ENCODE measurements around the gene KIF26B. TPM values are rescaled to one million over a fixed set of nuclear protein-coding genes. Genes with fewer than 3 reads are reported as not detected.

Gene KIF26B
- polyA plus RNA-seq, 6 donors from 2014 or later, result 0.01 to 0.04 TPM; not detected in 4

DNA sequence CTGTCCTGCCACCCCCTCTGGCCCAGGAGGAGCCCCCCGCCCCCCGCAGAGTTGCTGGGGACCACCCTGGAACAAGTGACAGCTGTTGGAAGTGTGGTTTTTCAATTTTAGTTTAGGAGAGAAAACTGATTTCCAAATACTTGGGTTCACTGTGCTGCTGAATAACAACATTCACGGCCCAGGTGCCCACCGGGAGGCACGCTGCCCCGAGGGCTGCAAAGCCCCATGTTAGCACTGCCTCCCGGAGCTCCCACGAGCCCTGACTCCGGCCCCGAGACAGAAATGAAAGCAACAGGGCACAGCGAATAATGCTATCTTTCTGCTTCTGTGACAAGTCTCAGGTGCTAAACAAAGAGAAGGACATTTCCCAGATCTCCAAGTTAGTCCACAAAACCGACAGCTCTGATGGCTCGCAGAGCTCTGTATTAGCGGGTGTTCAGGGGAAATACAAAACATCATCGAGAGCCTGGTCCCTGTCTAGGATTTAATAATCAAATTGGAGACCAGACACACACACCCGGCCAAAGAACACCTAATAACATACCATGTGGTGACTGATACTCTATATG, 451.5 kb downstream of the KIF26B start:
- Mint-ChIP-seq H3K9me3 (no peaks in the 10 kb centered on the region), H3K4me1 (peaks cover 0 to 1% (median 0%) of the 10 kb centered on the region in 3 donors)

GRCh38 chr1:245608271-245608670, 453.5 kb downstream of the KIF26B start:
- no peaks in the 10 kb centered on the region for H3K9me3 Mint-ChIP-seq
- ATAC-seq (ENCODE audit: low read depth in 2 of 2), result no peak
- no peak overlapping the region for H3K27ac Mint-ChIP-seq

More for the DNA sequence above, 451.5 kb downstream of the KIF26B start:
- DNase-seq, result no peak
- Mint-ChIP-seq H3K27ac (no peak overlapping the region), H3K36me3 (no peaks in the 10 kb centered on the region), H3K4me3 (no peak overlapping the region), H3K27me3 (peaks cover 9 to 23% (median 23%) of the 10 kb centered on the region in 3 donors)
- no peak for ATAC-seq (ENCODE audit: low read depth in 2 of 2)

DNA sequence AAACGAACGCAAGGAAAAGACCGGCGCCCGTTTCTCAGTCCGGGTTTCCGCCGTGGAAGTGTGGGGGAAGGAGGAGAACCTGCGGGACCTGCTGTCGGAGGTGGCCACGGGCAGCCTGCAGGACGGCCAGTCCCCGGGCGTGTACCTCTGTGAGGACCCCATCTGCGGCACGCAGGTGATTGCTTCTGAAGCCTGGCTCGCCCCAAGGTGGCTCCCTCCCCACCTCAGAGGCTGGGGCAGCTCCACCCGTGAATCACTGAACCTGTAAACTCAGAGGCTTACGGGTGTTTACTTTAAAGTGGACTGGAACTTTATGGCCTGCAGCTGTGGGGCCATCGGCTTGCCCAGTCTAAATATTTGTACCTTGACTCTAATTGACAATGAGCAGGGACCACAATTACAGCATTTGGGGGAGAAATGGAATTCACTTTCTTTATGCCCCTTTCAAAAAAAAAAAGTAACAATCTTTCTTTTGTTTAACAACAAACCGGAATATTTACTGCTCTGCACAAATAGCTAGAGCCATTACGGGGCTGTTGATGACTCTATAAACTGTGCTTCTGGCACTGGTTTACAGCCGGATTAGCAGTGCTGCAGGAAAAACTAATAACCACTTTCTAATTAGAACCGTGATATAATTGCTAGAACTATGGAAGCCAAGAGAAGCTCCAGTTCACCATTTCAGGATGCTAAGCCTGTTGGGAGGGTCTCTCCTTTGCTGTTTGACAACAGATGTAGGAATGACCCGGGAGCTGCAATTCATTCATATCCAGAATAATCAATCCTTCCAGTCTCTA, 454.8 kb downstream of the KIF26B start:
- H3K9me3 Mint-ChIP-seq, result no peaks in the 10 kb centered on the region
- ATAC-seq (ENCODE audit: low read depth in 2 of 2), result no peak
- no peaks in the 10 kb centered on the region for H3K36me3 Mint-ChIP-seq
- no peak overlapping the region for H3K4me3 Mint-ChIP-seq
- no peak overlapping the region for H3K27ac Mint-ChIP-seq
- H3K27me3 Mint-ChIP-seq, result peaks cover 9 to 22% (median 19%) of the 10 kb centered on the region in 3 donors
- DNase-seq, result no peak
- peaks cover 0 to 1% (median 0%) of the 10 kb centered on the region in 3 donors for H3K4me1 Mint-ChIP-seq

More at GRCh38 chr1:245608271-245608670, 453.5 kb downstream of the KIF26B start:
- H3K27me3 Mint-ChIP-seq, result peaks cover 6 to 22% (median 19%) of the 10 kb centered on the region in 3 donors
- no peak for DNase-seq
- H3K4me3 Mint-ChIP-seq, result no peak overlapping the region
- peaks cover 0 to 1% (median 0%) of the 10 kb centered on the region in 3 donors for H3K4me1 Mint-ChIP-seq
- H3K36me3 Mint-ChIP-seq, result no peaks in the 10 kb centered on the region

DNA sequence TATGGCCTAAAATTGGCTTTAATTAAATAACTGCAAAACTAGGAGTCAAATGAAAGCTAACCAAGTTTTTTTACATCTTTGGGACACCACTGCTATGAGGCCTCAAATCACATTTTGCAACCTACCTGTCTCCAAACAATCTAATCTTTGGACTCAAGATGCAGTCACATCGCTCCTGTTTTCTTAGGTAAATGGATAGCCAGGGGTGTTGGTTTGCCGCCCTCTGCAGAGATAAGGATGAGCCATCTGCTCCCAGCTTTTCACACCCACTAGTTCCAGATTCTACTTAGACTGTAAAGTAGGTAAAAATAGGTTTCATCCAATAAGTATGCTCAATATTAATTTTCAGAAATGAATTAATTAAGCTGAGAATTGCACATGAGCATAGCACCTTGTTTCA, 456.5 kb downstream of the KIF26B start:
- H3K4me1 Mint-ChIP-seq, result peaks cover 0 to 1% (median 0%) of the 10 kb centered on the region in 3 donors

DNA sequence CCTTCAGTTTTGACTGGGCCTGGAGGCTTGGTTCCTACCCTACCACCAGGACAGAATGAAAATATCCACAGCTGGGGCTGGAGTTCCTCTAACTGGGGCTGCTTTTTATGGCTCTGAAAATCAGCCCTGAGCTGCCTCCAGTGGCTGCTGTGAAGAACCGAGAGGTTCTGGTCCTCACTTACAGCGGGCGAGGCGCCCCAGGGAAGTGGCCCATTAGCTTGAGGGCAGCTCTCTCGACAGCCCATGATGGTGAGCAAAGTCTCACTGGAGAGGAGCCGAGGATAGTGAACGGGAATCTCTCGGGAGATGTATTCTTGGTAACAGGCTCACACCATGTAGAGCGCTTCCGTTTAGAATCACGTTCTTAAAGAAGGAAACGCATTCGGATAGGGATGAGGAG, 459.7 kb downstream of the KIF26B start:
- Mint-ChIP-seq H3K27ac (no peak overlapping the region), H3K36me3 (no peaks in the 10 kb centered on the region), H3K4me3 (no peak overlapping the region), H3K9me3 (no peaks in the 10 kb centered on the region), H3K4me1 (no peaks in the 10 kb centered on the region), H3K27me3 (peaks cover 4 to 11% (median 8%) of the 10 kb centered on the region in 3 donors)
- DNase-seq (no peak), ATAC-seq (ENCODE audit: low read depth in 2 of 2) (no peak)

More for the DNA sequence above, 456.5 kb downstream of the KIF26B start:
- Mint-ChIP-seq H3K9me3 (no peaks in the 10 kb centered on the region), H3K27me3 (peaks cover 7 to 20% (median 9%) of the 10 kb centered on the region in 3 donors), H3K36me3 (no peaks in the 10 kb centered on the region), H3K27ac (no peak overlapping the region), H3K4me3 (no peak overlapping the region)
- no peak for DNase-seq
- ATAC-seq (ENCODE audit: low read depth in 2 of 2), result no peak

DNA sequence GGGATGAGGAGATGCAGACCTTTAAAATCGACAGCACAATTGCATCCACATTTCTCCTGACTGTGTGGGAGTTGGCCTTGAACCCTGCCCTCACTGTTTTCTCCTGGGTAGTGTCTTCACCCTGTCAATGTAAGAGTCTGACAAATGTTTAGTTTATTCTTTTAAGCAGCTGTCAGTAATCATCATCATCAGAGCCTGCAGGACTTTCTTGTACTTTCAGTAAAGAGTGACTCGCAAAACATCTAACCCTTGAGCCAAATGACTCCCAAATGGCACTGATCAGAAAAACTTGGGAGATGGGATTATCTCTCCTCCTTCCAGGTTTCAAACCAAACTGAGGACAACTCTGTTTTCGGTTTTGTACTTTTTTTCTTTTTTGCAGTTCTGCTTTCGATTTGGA, 460.2 kb downstream of the KIF26B start:
- Mint-ChIP-seq H3K36me3 (no peaks in the 10 kb centered on the region), H3K4me3 (no peak overlapping the region), H3K9me3 (no peaks in the 10 kb centered on the region), H3K27ac (peak overlapping the region in 1 of 6 donors; percentile 49), H3K4me1 (no peaks in the 10 kb centered on the region), H3K27me3 (peaks cover 4 to 11% (median 8%) of the 10 kb centered on the region in 3 donors)
- DNase-seq (no peak), ATAC-seq (ENCODE audit: low read depth in 2 of 2) (no peak)

DNA sequence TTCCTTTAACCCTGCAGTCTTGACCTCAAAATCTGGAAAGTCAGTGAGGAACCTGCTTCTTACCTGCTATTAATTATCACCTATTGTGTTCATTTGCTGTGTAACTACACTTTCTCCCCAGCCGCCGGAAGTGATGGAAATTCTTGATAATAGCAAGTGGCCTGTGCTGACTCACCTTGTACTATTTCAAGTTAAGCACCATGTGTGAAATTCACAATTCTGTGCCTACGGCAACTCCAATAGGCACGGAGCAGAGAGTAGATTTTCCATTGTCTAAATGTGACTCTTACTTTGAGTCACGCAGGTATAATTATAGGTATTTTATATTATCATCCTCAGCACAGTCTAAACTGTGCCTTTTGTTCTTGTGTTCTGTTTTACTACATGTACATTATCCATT, 466.8 kb downstream of the KIF26B start:
- no peaks in the 10 kb centered on the region for H3K36me3 Mint-ChIP-seq
- H3K4me1 Mint-ChIP-seq, result no peaks in the 10 kb centered on the region
- H3K9me3 Mint-ChIP-seq, result no peaks in the 10 kb centered on the region
- ATAC-seq (ENCODE audit: low read depth in 2 of 2) (no peak), DNase-seq (no peak)
- peak overlapping the region in 1 of 6 donors; percentile 60 for H3K27ac Mint-ChIP-seq
- H3K4me3 Mint-ChIP-seq, result no peak overlapping the region
- peaks cover 0 to 20% (median 15%) of the 10 kb centered on the region in 3 donors for H3K27me3 Mint-ChIP-seq

DNA sequence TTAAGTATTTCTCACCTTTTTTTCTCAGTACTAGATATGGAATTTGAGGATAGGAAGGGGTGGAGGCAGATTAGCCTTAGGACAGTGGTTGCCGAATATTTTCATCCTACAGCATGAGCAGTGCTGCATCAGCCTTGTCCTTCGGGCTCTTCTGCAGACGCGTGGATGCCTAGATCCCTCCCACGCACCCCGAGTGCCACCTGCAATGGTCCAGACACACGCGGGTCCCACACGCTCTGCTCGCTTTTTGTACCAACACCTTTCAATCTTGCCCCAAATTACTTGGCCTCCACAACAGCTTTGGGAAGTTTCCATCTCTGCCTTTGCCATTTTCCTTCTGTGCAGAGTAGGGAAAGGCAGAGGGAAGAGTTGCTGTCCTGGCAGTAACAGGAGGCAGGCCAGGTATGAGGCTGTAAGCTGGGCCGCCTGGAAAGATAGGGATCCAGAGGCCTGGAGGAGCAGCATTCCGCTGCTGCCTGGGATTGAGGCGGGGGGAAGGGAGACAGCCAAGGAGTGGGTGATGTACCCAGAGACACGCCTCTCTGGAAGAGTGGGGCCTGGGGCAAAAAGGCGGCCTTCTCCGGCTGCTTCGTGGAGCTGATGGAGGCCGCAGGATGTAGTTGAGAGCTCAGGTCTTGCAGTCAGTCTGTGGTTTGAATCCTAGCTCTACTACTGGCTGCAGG, 467.7 kb downstream of the KIF26B start:
- H3K27me3 Mint-ChIP-seq, result peaks cover 1 to 25% (median 22%) of the 10 kb centered on the region in 3 donors
- no peak for ATAC-seq (ENCODE audit: low read depth in 2 of 2)
- peaks cover 0 to 4% (median 0%) of the 10 kb centered on the region in 7 donors for H3K9me3 Mint-ChIP-seq
- DNase-seq, result no peak
- H3K4me3 Mint-ChIP-seq, result no peak overlapping the region
- no peaks in the 10 kb centered on the region for H3K4me1 Mint-ChIP-seq
- H3K36me3 Mint-ChIP-seq, result no peaks in the 10 kb centered on the region
- H3K27ac Mint-ChIP-seq, result no peak overlapping the region

DNA sequence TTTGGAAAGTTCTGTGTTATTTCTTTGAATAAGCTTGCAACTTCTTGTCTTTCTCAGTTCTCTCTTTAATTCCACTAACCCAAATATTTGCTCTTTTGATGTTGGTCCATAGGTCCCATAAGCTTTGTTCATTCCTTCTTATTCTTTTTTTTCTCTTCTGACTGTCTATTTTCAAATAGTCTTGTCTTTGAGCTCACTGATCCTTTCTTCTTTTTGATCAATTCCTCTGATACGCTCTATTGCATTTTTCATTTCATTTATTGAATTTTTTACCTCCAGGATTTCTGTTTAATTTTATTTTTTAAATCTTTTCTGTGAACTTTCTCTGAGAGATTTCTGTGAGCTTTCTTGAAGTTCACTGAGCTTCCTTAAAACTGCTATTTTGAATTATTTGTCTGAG, 486.6 kb downstream of the KIF26B start:
- DNase-seq (no peak), ATAC-seq (ENCODE audit: low read depth in 2 of 2) (no peak)
- Mint-ChIP-seq H3K4me1 (peaks cover 0 to 3% (median 0%) of the 10 kb centered on the region in 3 donors), H3K36me3 (peaks cover 15 to 39% of the 10 kb centered on the region in 2 donors), H3K9me3 (peaks cover 15 to 78% (median 43%) of the 10 kb centered on the region in 7 donors), H3K27ac (no peak overlapping the region), H3K27me3 (peaks cover 2 to 17% (median 15%) of the 10 kb centered on the region in 3 donors), H3K4me3 (no peak overlapping the region)

DNA sequence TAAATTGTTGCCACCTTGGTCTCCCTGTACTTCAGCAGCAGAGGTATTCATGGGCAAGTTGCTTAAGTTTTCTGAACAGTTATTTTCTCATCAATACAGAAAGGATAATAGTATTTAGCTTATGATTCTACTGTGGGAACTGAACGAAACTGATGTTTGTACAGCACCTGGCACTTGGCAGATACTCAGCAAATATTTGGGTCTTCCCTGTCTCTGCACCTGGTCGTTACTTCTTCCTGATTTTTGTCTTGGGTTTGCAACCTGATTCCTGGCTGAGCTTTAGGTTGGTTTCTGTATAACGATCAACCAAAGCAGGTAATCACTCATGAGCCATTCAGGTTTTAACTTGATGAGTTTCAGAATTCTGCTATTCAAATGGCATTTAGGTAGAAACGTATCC, 490.6 kb downstream of the KIF26B start:
- Mint-ChIP-seq H3K4me3 (no peak overlapping the region), H3K9me3 (peaks cover 8 to 52% (median 31%) of the 10 kb centered on the region in 7 donors), H3K27ac (no peak overlapping the region), H3K36me3 (peaks cover 15 to 27% of the 10 kb centered on the region in 2 donors), H3K4me1 (peaks cover 0 to 3% (median 0%) of the 10 kb centered on the region in 3 donors), H3K27me3 (peaks cover 5 to 25% (median 19%) of the 10 kb centered on the region in 3 donors)
- DNase-seq (no peak), ATAC-seq (ENCODE audit: low read depth in 2 of 2) (no peak)

DNA sequence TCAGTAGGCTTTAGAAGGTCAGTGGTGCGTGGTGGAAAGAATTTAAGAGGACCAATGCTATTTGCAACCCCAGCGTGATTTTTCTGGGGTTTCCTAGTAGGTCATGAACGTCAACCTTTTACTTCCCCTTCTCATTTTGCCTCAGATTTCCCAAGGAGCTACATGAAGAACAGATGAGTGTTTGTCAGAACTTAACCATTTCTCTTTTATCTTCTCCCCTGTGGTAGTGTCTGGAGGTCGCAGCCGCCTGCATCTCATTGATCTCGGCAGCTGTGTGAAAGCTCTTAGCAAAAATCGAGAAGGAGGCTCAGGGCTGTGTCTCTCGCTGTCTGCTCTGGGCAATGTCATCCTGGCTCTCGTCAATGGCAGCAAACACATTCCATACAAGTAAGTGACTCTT, 491.1 kb downstream of the KIF26B start:
- Mint-ChIP-seq H3K4me3 (peak overlapping the region in 1 of 8 donors; percentile 12), H3K36me3 (peaks cover 14 to 25% of the 10 kb centered on the region in 2 donors)

GRCh38 chr1:245648749-245649522, 494.2 kb downstream of the KIF26B start:
- Mint-ChIP-seq H3K27ac (no peak overlapping the region), H3K4me3 (no peak overlapping the region), H3K36me3 (peaks cover 4 to 13% of the 10 kb centered on the region in 2 donors), H3K27me3 (peaks cover 5 to 25% (median 19%) of the 10 kb centered on the region in 3 donors), H3K9me3 (peaks cover 2 to 18% (median 7%) of the 10 kb centered on the region in 7 donors), H3K4me1 (peaks cover 0 to 7% (median 0%) of the 10 kb centered on the region in 3 donors)
- DNase-seq, result no peak
- no peak for ATAC-seq (ENCODE audit: low read depth in 2 of 2)

More for the DNA sequence above, 491.1 kb downstream of the KIF26B start:
- DNase-seq (no peak), ATAC-seq (ENCODE audit: low read depth in 2 of 2) (peak in 1 of 2 donors; percentile 21)
- H3K27ac Mint-ChIP-seq, result no peak overlapping the region
- H3K9me3 Mint-ChIP-seq, result peaks cover 8 to 47% (median 30%) of the 10 kb centered on the region in 7 donors
- peaks cover 0 to 3% (median 0%) of the 10 kb centered on the region in 3 donors for H3K4me1 Mint-ChIP-seq
- peaks cover 5 to 25% (median 19%) of the 10 kb centered on the region in 3 donors for H3K27me3 Mint-ChIP-seq

All from naive B cell (primary cell).